Activated naive CD4-positive, alpha-beta T cell treated with anti-CD3 and anti-CD28 coated beads, Interleukin-2, amount 10 ng/mL, durations not matched to agents 7 days and 5 days (primary cell): Measurements from ENCODE around the gene ZDHHC11.
A peak's percentile ranks its signal among the peaks of the same experiment; 100 is the strongest.
"Not testable (repeated sequence)": the region's sequence is repeated elsewhere in the genome, so short reads cannot be mapped to it uniquely, and the experiment has no call there.

Experiments
- CTCF ChIA-PET: fragments of 350-600 bp; sonication (Branson Sonifier 250); formaldehyde crosslinking; loops from one replicate; lab custom pipeline; 2021; ENCODE audit warnings: antibody characterized with exemption; lab: Charles Lee
- DNase-seq: peaks from one replicate; pipeline ENCODE4 v3.0.0-alpha.2; 2020
- H3K27ac Mint-ChIP-seq: one replicate; pipeline ENCODE4 v1.8.0; 2021; ENCODE audit warnings: mild to moderate bottlenecking, moderate library complexity, mixed read lengths
- H3K27me3 Mint-ChIP-seq: one replicate; pipeline ENCODE4 v1.8.0; 2021; ENCODE audit warnings: mild to moderate bottlenecking, mixed read lengths
- H3K36me3 Mint-ChIP-seq: one replicate; pipeline ENCODE4 v1.8.0; 2021; ENCODE audit warnings: mixed read lengths
- H3K4me1 Mint-ChIP-seq: one replicate; pipeline ENCODE4 v1.8.0; 2021; ENCODE audit warnings: mixed read lengths
- H3K4me3 Mint-ChIP-seq: one replicate; pipeline ENCODE4 v1.8.0; 2021; ENCODE audit warnings: mild to moderate bottlenecking, moderate library complexity, mixed read lengths
- H3K9me3 Mint-ChIP-seq: one replicate; pipeline ENCODE4 v1.8.0; 2021; ENCODE audit warnings: mixed read lengths

The ZDHHC11 gene

DNA sequence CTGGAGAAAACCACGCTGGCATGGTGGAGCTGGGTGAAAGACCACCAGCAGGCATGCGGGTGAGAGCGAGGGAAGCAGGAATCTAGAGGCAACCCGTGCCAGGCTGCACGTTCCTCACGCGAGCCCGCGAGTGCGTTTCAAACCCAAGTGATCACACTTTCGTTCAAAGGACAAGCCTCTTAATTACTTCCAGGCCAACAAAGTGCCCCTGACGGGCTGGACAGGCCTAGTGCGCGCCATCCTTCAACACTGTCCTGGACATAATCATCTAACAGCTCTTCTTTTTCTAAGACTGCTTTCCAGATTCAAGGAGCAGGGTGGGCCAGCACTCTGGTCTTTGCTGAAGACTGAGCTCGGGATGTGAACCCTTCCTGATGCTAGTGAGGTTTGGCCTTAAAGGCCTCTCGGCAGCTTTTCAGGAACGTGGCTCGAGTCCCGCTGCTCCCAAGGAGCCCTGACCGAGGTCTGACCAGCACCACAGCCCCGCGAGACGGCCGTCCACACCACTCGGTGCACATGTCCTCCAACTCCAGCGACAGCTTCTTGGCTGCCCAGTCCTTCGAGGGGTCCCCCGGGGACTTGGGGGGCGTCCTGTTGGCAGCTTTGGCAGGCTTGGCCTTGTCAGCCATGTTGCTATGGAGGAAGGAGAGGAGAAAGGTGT lies 81.2 kb downstream of the ZDHHC11 start:
- H3K27ac Mint-ChIP-seq, H3K9me3 Mint-ChIP-seq, CTCF ChIA-PET, H3K4me3 Mint-ChIP-seq, H3K4me1 Mint-ChIP-seq, DNase-seq, H3K36me3 Mint-ChIP-seq, H3K27me3 Mint-ChIP-seq: not testable (repeated sequence)

GRCh38 chr5:766666-767431 lies 83.9 kb downstream of the ZDHHC11 start:
- Mint-ChIP-seq H3K27ac (no peak overlapping the region), H3K27me3 (no peaks in the 10 kb centered on the region), H3K9me3 (peaks cover 5% of the 10 kb centered on the region), H3K36me3 (no peaks in the 10 kb centered on the region), H3K4me1 (no peaks in the 10 kb centered on the region), H3K4me3 (no peak overlapping the region)
- CTCF ChIA-PET = no interaction called here
- DNase-seq = no peak

- Mint-ChIP-seq H3K36me3 (no peaks in the 10 kb centered on the region), H3K4me1 (no peaks in the 10 kb centered on the region), H3K27me3 (no peaks in the 10 kb centered on the region), H3K9me3 (peaks cover 5% of the 10 kb centered on the region), H3K27ac (no peak overlapping the region), H3K4me3 (no peak overlapping the region)
- CTCF ChIA-PET = no interaction called here
- no peak for DNase-seq
Measured at GRCh38 chr5:765948-766631, 84.7 kb downstream of the ZDHHC11 start.

- DNase-seq = no peak
- H3K36me3 Mint-ChIP-seq = no peaks in the 10 kb centered on the region
- no peaks in the 10 kb centered on the region for H3K4me1 Mint-ChIP-seq
- no peak overlapping the region for H3K27ac Mint-ChIP-seq
- H3K4me3 Mint-ChIP-seq = no peak overlapping the region
- CTCF ChIA-PET = no interaction called here
- H3K27me3 Mint-ChIP-seq = peaks cover 5% of the 10 kb centered on the region
- peaks cover 5% of the 10 kb centered on the region for H3K9me3 Mint-ChIP-seq
Measured at GRCh38 chr5:763998-764781, 86.6 kb downstream of the ZDHHC11 start.

- Mint-ChIP-seq H3K27me3 (peaks cover 5% of the 10 kb centered on the region), H3K27ac (no peak overlapping the region), H3K36me3 (no peaks in the 10 kb centered on the region), H3K4me3 (no peak overlapping the region), H3K4me1 (peaks cover 3% of the 10 kb centered on the region), H3K9me3 (peaks cover 5% of the 10 kb centered on the region)
- no peak for DNase-seq
- CTCF ChIA-PET = no interaction called here
Measured at GRCh38 chr5:763397-763796, 87.4 kb downstream of the ZDHHC11 start.

GRCh38 chr5:762996-763395 lies 87.8 kb downstream of the ZDHHC11 start:
- CTCF ChIA-PET, H3K27ac Mint-ChIP-seq, DNase-seq, H3K36me3 Mint-ChIP-seq, H3K9me3 Mint-ChIP-seq, H3K27me3 Mint-ChIP-seq, H3K4me1 Mint-ChIP-seq, H3K4me3 Mint-ChIP-seq: not testable (repeated sequence)

GRCh38 chr5:761854-762710 lies 88.7 kb downstream of the ZDHHC11 start:
- H3K27me3 Mint-ChIP-seq = peaks cover 5% of the 10 kb centered on the region
- peak; percentile 20 for DNase-seq
- H3K4me3 Mint-ChIP-seq = no peak overlapping the region
- no peaks in the 10 kb centered on the region for H3K36me3 Mint-ChIP-seq
- peaks cover 3% of the 10 kb centered on the region for H3K4me1 Mint-ChIP-seq
- no peak overlapping the region for H3K27ac Mint-ChIP-seq
- peaks cover 5% of the 10 kb centered on the region for H3K9me3 Mint-ChIP-seq
- CTCF ChIA-PET = no interaction called here

DNA sequence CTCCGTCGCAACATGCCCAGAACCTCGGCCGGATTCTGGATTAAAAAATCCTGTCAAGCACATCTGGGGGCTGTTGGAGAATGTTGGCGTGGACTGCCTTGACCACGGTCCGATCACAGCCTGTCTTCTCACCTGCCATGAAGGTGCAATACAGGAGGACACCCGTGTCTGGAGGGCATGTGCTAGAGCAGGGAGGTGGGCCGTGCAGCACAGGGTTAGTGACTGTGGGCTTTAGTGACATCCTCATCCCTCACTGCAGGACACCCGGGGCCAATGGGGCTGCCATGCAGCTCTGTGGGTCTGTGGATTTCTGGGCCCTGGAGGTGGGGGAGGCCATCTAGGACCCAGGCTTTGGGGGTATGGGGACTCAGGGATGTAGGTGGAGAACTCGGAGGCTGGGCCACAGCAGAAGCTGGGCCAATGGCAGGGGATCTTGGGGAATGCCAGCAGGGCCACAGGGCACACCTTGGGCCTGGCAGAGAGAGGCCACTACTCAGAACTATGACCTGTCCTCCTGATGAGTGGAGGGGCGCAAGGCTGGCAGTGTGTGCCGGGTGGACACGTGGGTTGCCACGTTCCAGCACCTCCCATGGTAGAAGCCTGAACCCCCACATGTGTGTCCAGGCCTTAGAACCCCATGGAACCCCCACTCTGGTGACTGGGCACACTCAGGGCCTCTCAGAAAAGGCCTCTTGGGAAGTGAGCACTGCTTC lies 89.6 kb downstream of the ZDHHC11 start:
- Mint-ChIP-seq H3K27me3 (peaks cover 5% of the 10 kb centered on the region), H3K36me3 (no peaks in the 10 kb centered on the region), H3K27ac (no peak overlapping the region)

GRCh38 chr5:760363-761058 lies 90.3 kb downstream of the ZDHHC11 start:
- H3K4me3 Mint-ChIP-seq = no peak overlapping the region
- DNase-seq = no peak
- no peak overlapping the region for H3K27ac Mint-ChIP-seq
- H3K9me3 Mint-ChIP-seq = peaks cover 4% of the 10 kb centered on the region
- no peaks in the 10 kb centered on the region for H3K36me3 Mint-ChIP-seq
- H3K27me3 Mint-ChIP-seq = peaks cover 5% of the 10 kb centered on the region
- H3K4me1 Mint-ChIP-seq = peaks cover 3% of the 10 kb centered on the region
- CTCF ChIA-PET = no interaction called here

More for the DNA sequence above, 89.6 kb downstream of the ZDHHC11 start:
- CTCF ChIA-PET = no interaction called here
- H3K9me3 Mint-ChIP-seq = peaks cover 5% of the 10 kb centered on the region
- H3K4me3 Mint-ChIP-seq = no peak overlapping the region
- peaks cover 3% of the 10 kb centered on the region for H3K4me1 Mint-ChIP-seq
- no peak for DNase-seq

GRCh38 chr5:759781-760362 lies 90.9 kb downstream of the ZDHHC11 start:
- Mint-ChIP-seq H3K9me3 (no peaks in the 10 kb centered on the region), H3K4me1 (peaks cover 3% of the 10 kb centered on the region), H3K36me3 (no peaks in the 10 kb centered on the region), H3K4me3 (no peak overlapping the region), H3K27me3 (peaks cover 5% of the 10 kb centered on the region), H3K27ac (no peak overlapping the region)
- CTCF ChIA-PET = no interaction called here
- no peak for DNase-seq

GRCh38 chr5:759111-759751 lies 91.6 kb downstream of the ZDHHC11 start:
- H3K27me3 Mint-ChIP-seq = peaks cover 5% of the 10 kb centered on the region
- CTCF ChIA-PET = no interaction called here
- H3K9me3 Mint-ChIP-seq = no peaks in the 10 kb centered on the region
- no peak overlapping the region for H3K27ac Mint-ChIP-seq
- no peaks in the 10 kb centered on the region for H3K36me3 Mint-ChIP-seq
- no peak overlapping the region for H3K4me3 Mint-ChIP-seq
- peaks cover 3% of the 10 kb centered on the region for H3K4me1 Mint-ChIP-seq
- peak; percentile 33 for DNase-seq

DNA sequence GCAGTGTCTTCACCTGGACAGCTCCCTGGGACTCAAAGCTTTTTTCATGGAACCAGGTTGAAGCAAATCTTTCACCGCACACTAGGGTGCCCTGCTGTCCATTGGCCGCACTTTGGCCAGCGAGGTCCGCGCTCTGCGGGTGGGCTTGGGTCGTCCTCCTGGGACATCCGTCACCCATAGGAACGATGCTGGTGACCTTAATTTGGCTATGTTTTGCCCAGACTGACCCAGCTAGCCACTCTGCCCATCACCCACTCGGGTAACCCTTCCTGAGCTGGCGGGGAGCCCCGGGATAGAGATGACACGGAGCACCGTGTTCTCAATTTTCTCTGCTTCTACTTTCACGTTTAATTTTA lies 92.1 kb downstream of the ZDHHC11 start:
- H3K27ac Mint-ChIP-seq = no peak overlapping the region
- peaks cover 5% of the 10 kb centered on the region for H3K27me3 Mint-ChIP-seq
- peaks cover 3% of the 10 kb centered on the region for H3K4me1 Mint-ChIP-seq
- CTCF ChIA-PET = no interaction called here
- no peaks in the 10 kb centered on the region for H3K36me3 Mint-ChIP-seq
- no peaks in the 10 kb centered on the region for H3K9me3 Mint-ChIP-seq
- DNase-seq = no peak
- H3K4me3 Mint-ChIP-seq = no peak overlapping the region
